Sigmoid colon (tissue), 7 donors: Measurements from ENCODE around the gene INPP5D. TPM values are rescaled to one million over a fixed set of nuclear protein-coding genes. Genes with fewer than 3 reads are reported as not detected.
"Not testable (repeated sequence)": the region's sequence is repeated elsewhere in the genome, so short reads cannot be mapped to it uniquely, and the experiment has no call there.

Source experiments
- DNase-seq: peaks from one replicate; pipeline ENCODE4 v3.0.0-alpha.2; 2019
- H3K27ac ChIP-seq, 4 donors: fragments of 200-600 bp; sonication (generic); one replicate each; pipeline ENCODE4 v1.5.1; 2016 to 2019; ENCODE audit warnings: mild to moderate bottlenecking in 1 of 4
- H3K27me3 ChIP-seq, 3 donors: fragments of 200-600 bp; sonication (generic); one replicate each; pipeline ENCODE4 v1.5.1; 2019; ENCODE audit warnings: mild to moderate bottlenecking in 1 of 3
- H3K36me3 ChIP-seq, 4 donors: fragments of 200-600 bp; sonication (generic); one replicate each; pipeline ENCODE4 v1.5.1; 2016 to 2019
- H3K4me1 ChIP-seq, 4 donors: fragments of 200-600 bp; sonication (generic); one replicate each; pipeline ENCODE4 v1.5.1; 2017 to 2019
- H3K4me3 ChIP-seq, 4 donors: fragments of 200-600 bp; sonication (generic); one replicate each; pipeline ENCODE4 v1.5.1; 2017 to 2019; ENCODE audit warnings: mild to moderate bottlenecking in 2 of 4, moderate library complexity in 1 of 4
- H3K9me3 ChIP-seq, 4 donors: fragments of 200-600 bp in 3 of 4; sonication (generic) in 3 of 4; one replicate each; pipeline versions ENCODE4 v1.5.1 to v1.6.1; 2013 to 2019
- CTCF ChIP-seq, 4 experiments: fragments of 450-650 bp in 3 of 4; fragments of 200-600 bp in 1 of 4; IDR thresholded peaks; one replicate each; pipeline ENCODE4 v1.5.1; 2016 to 2019; ENCODE audit warnings: antibody characterized with exemption in 4 of 4, mild to moderate bottlenecking in 3 of 4, moderate library complexity in 2 of 4
- EP300 ChIP-seq, 4 donors: sonication (generic); formaldehyde crosslinking; IDR thresholded peaks; one replicate each; pipeline ENCODE4 v1.6.1; 2017; ENCODE audit warnings: antibody characterized with exemption in 4 of 4
- POLR2A ChIP-seq, 2 donors: fragments of 450-650 bp; IDR thresholded peaks; one replicate each; pipeline ENCODE4 v1.6.1; 2016; ENCODE audit warnings: antibody characterized with exemption in 2 of 2, mild to moderate bottlenecking in 2 of 2, moderate library complexity in 2 of 2
- POLR2AphosphoS5 ChIP-seq, 4 donors: sonication (generic); formaldehyde crosslinking; IDR thresholded peaks; one replicate each; pipeline ENCODE4 v1.6.1; 2017; ENCODE audit warnings: antibody characterized with exemption in 4 of 4
- WGBS, 2 donors: extraction: QIAGEN DNeasy Blood & Tissue Kit; methylation state at CpG; one replicate each; pipeline ENCODE4 v1.1.7; 2013; 5-methylcytosine and 5-hydroxymethylcytosine counted together
- intact Hi-C: fragments of 100-400 bp; cut with DNase I; formaldehyde crosslinking; loops from one replicate; pipeline ENCODE4 v1.15.1; 2023
- polyA plus RNA-seq, 3 donors: library from polyadenylated mRNA; stranded (reverse); fragments of 200-250 nt; gene quantifications; one replicate each; pipeline ENCODE4 v1.2.3, GENCODE V29; 2013
- total RNA-seq, 4 donors: library from RNA; depleted of rRNA; stranded (reverse); fragments of >200 nt; gene quantifications; one replicate each; pipeline ENCODE4 v1.1.0, GENCODE V29; 2016
- donor health status: healthy with polysubstance abuse.
- donor health status: Bipolar disorder and iron deficiency.
- donor health status: healthy.

The INPP5D gene
- total and polyA plus RNA-seq, 7 donors, result 4.2 to 44.8 (median 8.7) TPM

GRCh38 chr2:233063269-233063975 is 3.3 kb downstream of the INPP5D start:
- WGBS, 2 donors, result 51 to 76% methylated on average over 13 of the region's 13 CpGs
- H3K27me3 ChIP-seq, result no peaks in the 10 kb centered on the region
- intact Hi-C loops, result no loop called here
- TF ChIP-seq CTCF (IDR thresholded peaks at IDR 0.05) (no peak), EP300 (IDR thresholded peaks at IDR 0.05) (no peak), POLR2A (IDR thresholded peaks at IDR 0.05) (no peak), POLR2AphosphoS5 (IDR thresholded peaks at IDR 0.05) (peak in 1 of 4 donors; percentile 11)
- peaks cover 0 to 8% (median 0%) of the 10 kb centered on the region in 4 donors for H3K4me1 ChIP-seq
- H3K4me3 ChIP-seq, result no peak overlapping the region
- H3K36me3 ChIP-seq, result no peaks in the 10 kb centered on the region
- peak overlapping the region in 2 of 4 donors; percentile 8 to 65 for H3K27ac ChIP-seq
- peak; percentile 58 for DNase-seq
- no peaks in the 10 kb centered on the region for H3K9me3 ChIP-seq

GRCh38 chr2:233063976-233064411 is 3.9 kb downstream of the INPP5D start:
- H3K27me3 ChIP-seq, result no peaks in the 10 kb centered on the region
- H3K27ac ChIP-seq, result peak overlapping the region in 1 of 4 donors; percentile 8
- H3K4me1 ChIP-seq, result peaks cover 0 to 8% (median 0%) of the 10 kb centered on the region in 4 donors
- WGBS, 2 donors, result 74 to 87% methylated on average over 9 of the region's 9 CpGs
- DNase-seq, result no peak
- H3K4me3 ChIP-seq, result no peak overlapping the region
- intact Hi-C loops, result no loop called here
- H3K9me3 ChIP-seq, result no peaks in the 10 kb centered on the region
- no peak for TF ChIP-seq POLR2AphosphoS5 (IDR thresholded peaks at IDR 0.05)
- TF ChIP-seq EP300 (IDR thresholded peaks at IDR 0.05), result no peak
- no peak for TF ChIP-seq POLR2A (IDR thresholded peaks at IDR 0.05)
- TF ChIP-seq CTCF (IDR thresholded peaks at IDR 0.05), result no peak
- no peaks in the 10 kb centered on the region for H3K36me3 ChIP-seq

- H3K27me3 ChIP-seq, result no peaks in the 10 kb centered on the region
- TF ChIP-seq CTCF (IDR thresholded peaks at IDR 0.05), result no peak
- no peak for TF ChIP-seq EP300 (IDR thresholded peaks at IDR 0.05)
- no peak for TF ChIP-seq POLR2AphosphoS5 (IDR thresholded peaks at IDR 0.05)
- no peak for TF ChIP-seq POLR2A (IDR thresholded peaks at IDR 0.05)
- no peaks in the 10 kb centered on the region for H3K9me3 ChIP-seq
- H3K4me3 ChIP-seq, result no peak overlapping the region
- peaks cover 0 to 8% (median 0%) of the 10 kb centered on the region in 4 donors for H3K4me1 ChIP-seq
- peak; percentile 34 for DNase-seq
- intact Hi-C loops, result no loop called here
- no peaks in the 10 kb centered on the region for H3K36me3 ChIP-seq
- 74 to 77% methylated on average over 16 of the region's 16 CpGs for whole genome bisulfite sequencing, 2 donors
- no peak overlapping the region for H3K27ac ChIP-seq
Observed at GRCh38 chr2:233064530-233065199, 4.5 kb downstream of the INPP5D start.

GRCh38 chr2:233065200-233065589 is 5.1 kb downstream of the INPP5D start:
- intact Hi-C loops, H3K27me3 ChIP-seq, H3K36me3 ChIP-seq, H3K9me3 ChIP-seq, H3K4me1 ChIP-seq, H3K4me3 ChIP-seq, H3K27ac ChIP-seq: not testable (repeated sequence)
- WGBS, 2 donors, result 85 to 91% methylated on average over 4 of the region's 4 CpGs
- DNase-seq, result peak; percentile 24

- peaks cover 0 to 8% (median 0%) of the 10 kb centered on the region in 4 donors for H3K4me1 ChIP-seq
- no peaks in the 10 kb centered on the region for H3K9me3 ChIP-seq
- peak; percentile 25 for DNase-seq
- TF ChIP-seq CTCF (IDR thresholded peaks at IDR 0.05) (no peak), POLR2A (IDR thresholded peaks at IDR 0.05) (no peak), EP300 (IDR thresholded peaks at IDR 0.05) (no peak), POLR2AphosphoS5 (IDR thresholded peaks at IDR 0.05) (no peak)
- WGBS, 2 donors, result 90 to 96% methylated on average over 9 of the region's 9 CpGs
- no peak overlapping the region for H3K27ac ChIP-seq
- no peak overlapping the region for H3K4me3 ChIP-seq
- H3K36me3 ChIP-seq, result no peaks in the 10 kb centered on the region
- H3K27me3 ChIP-seq, result no peaks in the 10 kb centered on the region
- intact Hi-C loops, result no loop called here
Observed at GRCh38 chr2:233065954-233066470, 5.9 kb downstream of the INPP5D start.
